ENCODE data around the gene ADGRG1. TPM values are rescaled to one million over a fixed set of nuclear protein-coding genes. Genes with fewer than 3 reads are reported as not detected.

ADGRG1 gene
- total RNA-seq, 6 experiments from 2014 or later: 1.8 to 4.2 (median 3.4) TPM

- Histone ChIP-seq H3K9me3 (no peaks in the 10 kb centered on the region), H3K27ac (no peak overlapping the region), H3K4me1 (no peaks in the 10 kb centered on the region), H3K36me3 (no peaks in the 10 kb centered on the region), H3K4me3 (no peak overlapping the region), H3K27me3 (no peaks in the 10 kb centered on the region)
- ATAC-seq: no peak
- intact Hi-C loops (cut with DNase I): loop anchor here in 1 of 2 donors (10.0 kb wide), 1 partner anchor 139 kb away; no protein-coding TSS in a partner anchor
- no peak for DNase-seq
- TF ChIP-seq, protein P1, sequence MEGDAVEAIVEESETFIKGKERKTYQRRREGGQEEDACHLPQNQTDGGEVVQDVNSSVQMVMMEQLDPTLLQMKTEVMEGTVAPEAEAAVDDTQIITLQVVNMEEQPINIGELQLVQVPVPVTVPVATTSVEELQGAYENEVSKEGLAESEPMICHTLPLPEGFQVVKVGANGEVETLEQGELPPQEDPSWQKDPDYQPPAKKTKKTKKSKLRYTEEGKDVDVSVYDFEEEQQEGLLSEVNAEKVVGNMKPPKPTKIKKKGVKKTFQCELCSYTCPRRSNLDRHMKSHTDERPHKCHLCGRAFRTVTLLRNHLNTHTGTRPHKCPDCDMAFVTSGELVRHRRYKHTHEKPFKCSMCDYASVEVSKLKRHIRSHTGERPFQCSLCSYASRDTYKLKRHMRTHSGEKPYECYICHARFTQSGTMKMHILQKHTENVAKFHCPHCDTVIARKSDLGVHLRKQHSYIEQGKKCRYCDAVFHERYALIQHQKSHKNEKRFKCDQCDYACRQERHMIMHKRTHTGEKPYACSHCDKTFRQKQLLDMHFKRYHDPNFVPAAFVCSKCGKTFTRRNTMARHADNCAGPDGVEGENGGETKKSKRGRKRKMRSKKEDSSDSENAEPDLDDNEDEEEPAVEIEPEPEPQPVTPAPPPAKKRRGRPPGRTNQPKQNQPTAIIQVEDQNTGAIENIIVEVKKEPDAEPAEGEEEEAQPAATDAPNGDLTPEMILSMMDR (IDR thresholded peaks at IDR 0.05): no peak
- no peak for TF ChIP-seq POLR2A (IDR thresholded peaks at IDR 0.05)
- WGBS (ENCODE audit: insufficient coverage, low coverage, low lambda C conversion rate, missing lambda C conversion rate): 92% methylated on average over 7 of the region's 8 CpGs
Measured at GRCh38 chr16:57713596-57713995, 85.2 kb downstream of the ADGRG1 start.

- no peak for TF ChIP-seq POLR2A (IDR thresholded peaks at IDR 0.05)
- 88% methylated on average over 6 of the region's 6 CpGs for WGBS (ENCODE audit: insufficient coverage, low coverage, low lambda C conversion rate, missing lambda C conversion rate)
- no peak for DNase-seq
- no peak for ATAC-seq
- Histone ChIP-seq H3K9me3 (no peaks in the 10 kb centered on the region), H3K36me3 (no peaks in the 10 kb centered on the region), H3K4me3 (no peak overlapping the region), H3K27me3 (no peaks in the 10 kb centered on the region), H3K27ac (no peak overlapping the region), H3K4me1 (no peaks in the 10 kb centered on the region)
- intact Hi-C loops (cut with DNase I): loop anchor here in 1 of 2 donors (10.0 kb wide), 1 partner anchor 139 kb away; no protein-coding TSS in a partner anchor
Measured at GRCh38 chr16:57714047-57714446, 85.6 kb downstream of the ADGRG1 start.

Other genes with a start within 250 kb of the ADGRG1 start
- gene CCL17, start 223.9 kb upstream of the ADGRG1 start, total RNA-seq: not detected
- gene CIAPIN1, start 181.2 kb upstream of the ADGRG1 start, total RNA-seq: 10 to 100 TPM; 23.3 to 27.4 (median 23.9) TPM
- 10 to 100 TPM; 43.2 to 81.4 (median 55.3) TPM for gene COQ9, start 181.2 kb upstream of the ADGRG1 start, total RNA-seq
- 10 to 100 TPM; 27.7 to 70.2 (median 35.4) TPM for gene POLR2C, start 166.0 kb upstream of the ADGRG1 start, total RNA-seq
- gene DOK4, start 142.1 kb upstream of the ADGRG1 start, total RNA-seq: 10 to 100 TPM; 20.0 to 62.1 (median 36.7) TPM
- 1 to 10 TPM in 5 of 6 experiments, under 1 TPM in 1; 0.97 to 1.9 (median 1.2) TPM for gene CCDC102A, start 92.1 kb upstream of the ADGRG1 start, total RNA-seq
- gene ADGRG5, start 86.0 kb upstream of the ADGRG1 start, total RNA-seq: under 1 TPM in 4 of 6 experiments, not detected in 2; 0.09 to 0.54 (median 0.18) TPM
- gene ADGRG3, start 39.7 kb downstream of the ADGRG1 start, total RNA-seq: 1 to 10 TPM in 1 of 6 experiments, under 1 TPM in 5; 0.37 to 1.6 (median 0.83) TPM
- under 1 TPM; 0.06 to 0.37 (median 0.19) TPM for gene DRC7, start 66.2 kb downstream of the ADGRG1 start, total RNA-seq
- 10 to 100 TPM in 2 of 6 experiments, 1 to 10 TPM in 4; 5.6 to 17.5 (median 8.5) TPM for gene KATNB1, start 107.1 kb downstream of the ADGRG1 start, total RNA-seq
- 10 to 100 TPM; 20.3 to 88.9 (median 46.4) TPM for gene KIFC3, start 173.9 kb downstream of the ADGRG1 start, total RNA-seq